ENCODE results near the gene IRF1. TPM values are rescaled to one million over a fixed set of nuclear protein-coding genes. Genes with fewer than 3 reads are reported as not detected.

The IRF1 gene
- total RNA-seq, 1 experiment from 2014 or later: 5.7 TPM

- no peak overlapping the region for H3K27ac ChIP-seq (ENCODE audit: low read depth, low read length, poor library complexity, severe bottlenecking)
- peaks cover 4% of the 10 kb centered on the region for H3K36me3 ChIP-seq (ENCODE audit: insufficient read depth, low read length, poor library complexity, severe bottlenecking)
- CTCF ChIA-PET: interaction anchor here (0.7 kb wide), 1 partner anchor 110 kb away, joined by 5 read pairs; no protein-coding TSS in a partner anchor
- no peak for TF ChIP-seq EZH2 (IDR thresholded peaks at IDR 0.05; ENCODE audit: borderline replicate concordance, low read depth, low read length, poor library complexity, severe bottlenecking)
- TF ChIP-seq, protein P1, sequence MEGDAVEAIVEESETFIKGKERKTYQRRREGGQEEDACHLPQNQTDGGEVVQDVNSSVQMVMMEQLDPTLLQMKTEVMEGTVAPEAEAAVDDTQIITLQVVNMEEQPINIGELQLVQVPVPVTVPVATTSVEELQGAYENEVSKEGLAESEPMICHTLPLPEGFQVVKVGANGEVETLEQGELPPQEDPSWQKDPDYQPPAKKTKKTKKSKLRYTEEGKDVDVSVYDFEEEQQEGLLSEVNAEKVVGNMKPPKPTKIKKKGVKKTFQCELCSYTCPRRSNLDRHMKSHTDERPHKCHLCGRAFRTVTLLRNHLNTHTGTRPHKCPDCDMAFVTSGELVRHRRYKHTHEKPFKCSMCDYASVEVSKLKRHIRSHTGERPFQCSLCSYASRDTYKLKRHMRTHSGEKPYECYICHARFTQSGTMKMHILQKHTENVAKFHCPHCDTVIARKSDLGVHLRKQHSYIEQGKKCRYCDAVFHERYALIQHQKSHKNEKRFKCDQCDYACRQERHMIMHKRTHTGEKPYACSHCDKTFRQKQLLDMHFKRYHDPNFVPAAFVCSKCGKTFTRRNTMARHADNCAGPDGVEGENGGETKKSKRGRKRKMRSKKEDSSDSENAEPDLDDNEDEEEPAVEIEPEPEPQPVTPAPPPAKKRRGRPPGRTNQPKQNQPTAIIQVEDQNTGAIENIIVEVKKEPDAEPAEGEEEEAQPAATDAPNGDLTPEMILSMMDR (conservative IDR thresholded peaks at IDR 0.05; ENCODE audit: low read depth, low read length): no peak
- BruUV-seq (replicated peaks): no TSS peak
- H3K27me3 ChIP-seq (replicated peaks; ENCODE audit: insufficient read depth, low read depth, low read length, poor library complexity): no peaks in the 10 kb centered on the region
- no peak overlapping the region for H3K4me3 ChIP-seq (ENCODE audit: low read depth, low read length, poor library complexity, severe bottlenecking)
- POLR2A ChIA-PET (ENCODE audit: low non-redundant PET): no interaction called here
- H3K4me1 ChIP-seq (ENCODE audit: insufficient read depth, low read length, poor library complexity, severe bottlenecking): no peaks in the 10 kb centered on the region
- DNase-seq (ENCODE audit: low spot score): no peak
- intact Hi-C loops (cut with micrococcal nuclease; ENCODE audit: unreplicated experiment): no loop called here
- no peaks in the 10 kb centered on the region for H3K9me3 ChIP-seq (ENCODE audit: low read depth, low read length, poor library complexity, severe bottlenecking)
Observed at GRCh38 chr5:132481596-132482211, 8.9 kb downstream of the IRF1 start.

GRCh38 chr5:132480893-132481595, 9.5 kb downstream of the IRF1 start:
- intact Hi-C loops (cut with micrococcal nuclease; ENCODE audit: unreplicated experiment): no loop called here
- no TSS peak for BruUV-seq (replicated peaks)
- ChIA-PET POLR2A (ENCODE audit: low non-redundant PET) (no interaction called here), CTCF (no interaction called here)
- Histone ChIP-seq H3K9me3 (ENCODE audit: low read depth, low read length, poor library complexity, severe bottlenecking) (no peaks in the 10 kb centered on the region), H3K4me3 (ENCODE audit: low read depth, low read length, poor library complexity, severe bottlenecking) (no peak overlapping the region), H3K27me3 (replicated peaks; ENCODE audit: insufficient read depth, low read depth, low read length, poor library complexity) (no peaks in the 10 kb centered on the region), H3K4me1 (ENCODE audit: insufficient read depth, low read length, poor library complexity, severe bottlenecking) (no peaks in the 10 kb centered on the region), H3K27ac (ENCODE audit: low read depth, low read length, poor library complexity, severe bottlenecking) (no peak overlapping the region), H3K36me3 (ENCODE audit: insufficient read depth, low read length, poor library complexity, severe bottlenecking) (peaks cover 4% of the 10 kb centered on the region)
- TF ChIP-seq, protein P1 (conservative IDR thresholded peaks at IDR 0.05; ENCODE audit: low read depth, low read length): no peak
- no peak for TF ChIP-seq EZH2 (IDR thresholded peaks at IDR 0.05; ENCODE audit: borderline replicate concordance, low read depth, low read length, poor library complexity, severe bottlenecking)
- DNase-seq (ENCODE audit: low spot score): no peak

- ChIA-PET CTCF (no interaction called here), POLR2A (ENCODE audit: low non-redundant PET) (no interaction called here)
- no peak overlapping the region for H3K4me3 ChIP-seq (ENCODE audit: low read depth, low read length, poor library complexity, severe bottlenecking)
- TF ChIP-seq, protein P1 (conservative IDR thresholded peaks at IDR 0.05; ENCODE audit: low read depth, low read length): no peak
- TF ChIP-seq EZH2 (IDR thresholded peaks at IDR 0.05; ENCODE audit: borderline replicate concordance, low read depth, low read length, poor library complexity, severe bottlenecking): no peak
- H3K36me3 ChIP-seq (ENCODE audit: insufficient read depth, low read length, poor library complexity, severe bottlenecking): peaks cover 4% of the 10 kb centered on the region
- intact Hi-C loops (cut with micrococcal nuclease; ENCODE audit: unreplicated experiment): no loop called here
- BruUV-seq (replicated peaks): no TSS peak
- H3K27ac ChIP-seq (ENCODE audit: low read depth, low read length, poor library complexity, severe bottlenecking): no peak overlapping the region
- no peaks in the 10 kb centered on the region for H3K4me1 ChIP-seq (ENCODE audit: insufficient read depth, low read length, poor library complexity, severe bottlenecking)
- no peak for DNase-seq (ENCODE audit: low spot score)
- no peaks in the 10 kb centered on the region for H3K9me3 ChIP-seq (ENCODE audit: low read depth, low read length, poor library complexity, severe bottlenecking)
- H3K27me3 ChIP-seq (replicated peaks; ENCODE audit: insufficient read depth, low read depth, low read length, poor library complexity): no peaks in the 10 kb centered on the region
Observed at GRCh38 chr5:132480546-132480892, 10.1 kb downstream of the IRF1 start.

Measured in A673 (cell line).